AG04450 (cell line): Measurements from ENCODE around the gene MB21D2. TPM values are rescaled to one million over a fixed set of nuclear protein-coding genes. Genes with fewer than 3 reads are reported as not detected.

ENCODE experiments used
- CTCF ChIA-PET: fragments of 300-600, 350-600 bp; formaldehyde crosslinking; extraction: SDS; loops from one replicate; lab custom pipeline; 2022; ENCODE audit warnings: antibody characterized with exemption, inconsistent platforms; lab: Charles Lee
- POLR2A ChIA-PET: fragments of 350-600 bp; formaldehyde crosslinking; extraction: SDS; loops from one replicate; lab custom pipeline; 2021; ENCODE audit warnings: antibody characterized with exemption, inconsistent platforms; lab: Yijun Ruan, JAX
- DNase-seq: peaks from one replicate; pipeline ENCODE4 v3.0.0-alpha.2; 2011; ENCODE audit warnings: low read depth, low spot score
- H3K27ac ChIP-seq: one replicate; pipeline ENCODE4 v1.5.1; 2012; ENCODE audit warnings: low read depth, low read length, control low read depth
- H3K27me3 ChIP-seq: one replicate; pipeline ENCODE4 v1.6.0; 2012; ENCODE audit warnings: low read length; ENCODE audit not compliant: control insufficient read depth, insufficient read depth
- H3K4me3 ChIP-seq: 2 replicates; pipeline ENCODE4 v1.5.1; 2011; ENCODE audit warnings: mild to moderate bottlenecking, low read depth, low read length, control low read depth
- H3K9me3 ChIP-seq: 2 replicates; pipeline ENCODE4 v1.5.1; 2012; ENCODE audit warnings: low read length; ENCODE audit not compliant: control insufficient read depth, insufficient read depth
- polyA plus RNA-seq: library from polyadenylated mRNA; depleted of rRNA; stranded (reverse); fragments of >200 nt; gene quantifications from 2 replicates; pipeline ENCODE4 v1.2.3, GENCODE V29; 2011
- TF ChIP-seq, protein P1 (sequence below): IDR thresholded peaks from 2 replicates; pipeline ENCODE4 v1.5.1; 2011; ENCODE audit warnings: low read depth, low read length, control low read depth, inconsistent platforms

The MB21D2 gene
- polyA plus RNA-seq, 1 experiment = 14.6 TPM

DNA sequence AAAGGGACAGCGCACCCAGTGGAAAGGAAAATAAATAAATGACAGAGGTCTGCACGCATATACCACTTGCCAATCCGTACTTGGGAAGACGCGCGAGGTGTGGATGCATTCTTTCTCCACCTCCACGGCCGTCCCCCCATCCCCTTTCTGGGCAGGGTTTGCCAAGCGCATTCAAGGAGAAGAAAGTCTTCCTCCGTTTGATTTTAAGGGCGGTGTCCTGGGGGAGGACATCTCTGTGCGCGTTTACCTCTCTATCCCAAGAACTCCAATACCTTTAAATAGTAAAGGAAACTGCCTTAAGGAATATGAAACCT, 576 bp upstream of the MB21D2 start:
- no peak for DNase-seq
- peak overlapping the region; percentile 91 for H3K4me3 ChIP-seq
- H3K27ac ChIP-seq = peak overlapping the region; percentile 96
- TF ChIP-seq, protein P1, sequence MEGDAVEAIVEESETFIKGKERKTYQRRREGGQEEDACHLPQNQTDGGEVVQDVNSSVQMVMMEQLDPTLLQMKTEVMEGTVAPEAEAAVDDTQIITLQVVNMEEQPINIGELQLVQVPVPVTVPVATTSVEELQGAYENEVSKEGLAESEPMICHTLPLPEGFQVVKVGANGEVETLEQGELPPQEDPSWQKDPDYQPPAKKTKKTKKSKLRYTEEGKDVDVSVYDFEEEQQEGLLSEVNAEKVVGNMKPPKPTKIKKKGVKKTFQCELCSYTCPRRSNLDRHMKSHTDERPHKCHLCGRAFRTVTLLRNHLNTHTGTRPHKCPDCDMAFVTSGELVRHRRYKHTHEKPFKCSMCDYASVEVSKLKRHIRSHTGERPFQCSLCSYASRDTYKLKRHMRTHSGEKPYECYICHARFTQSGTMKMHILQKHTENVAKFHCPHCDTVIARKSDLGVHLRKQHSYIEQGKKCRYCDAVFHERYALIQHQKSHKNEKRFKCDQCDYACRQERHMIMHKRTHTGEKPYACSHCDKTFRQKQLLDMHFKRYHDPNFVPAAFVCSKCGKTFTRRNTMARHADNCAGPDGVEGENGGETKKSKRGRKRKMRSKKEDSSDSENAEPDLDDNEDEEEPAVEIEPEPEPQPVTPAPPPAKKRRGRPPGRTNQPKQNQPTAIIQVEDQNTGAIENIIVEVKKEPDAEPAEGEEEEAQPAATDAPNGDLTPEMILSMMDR = no peak; the same call in 1 of the 2 replicates
- no peaks in the 10 kb centered on the region for H3K27me3 ChIP-seq
- H3K9me3 ChIP-seq = no peaks in the 10 kb centered on the region; the same call in 1 of the 2 replicates
- CTCF ChIA-PET = interaction anchor here (0.6 to 4.4 kb wide), 7 partner anchors 13 to 105 kb away, joined by 3 to 21 read pairs (median 3); no protein-coding TSS in a partner anchor
- POLR2A ChIA-PET = interaction anchor here (0.7 to 1.3 kb wide), 7 partner anchors 29 to 124 kb away, joined by 3 to 8 read pairs (median 3); no protein-coding TSS in a partner anchor

DNA sequence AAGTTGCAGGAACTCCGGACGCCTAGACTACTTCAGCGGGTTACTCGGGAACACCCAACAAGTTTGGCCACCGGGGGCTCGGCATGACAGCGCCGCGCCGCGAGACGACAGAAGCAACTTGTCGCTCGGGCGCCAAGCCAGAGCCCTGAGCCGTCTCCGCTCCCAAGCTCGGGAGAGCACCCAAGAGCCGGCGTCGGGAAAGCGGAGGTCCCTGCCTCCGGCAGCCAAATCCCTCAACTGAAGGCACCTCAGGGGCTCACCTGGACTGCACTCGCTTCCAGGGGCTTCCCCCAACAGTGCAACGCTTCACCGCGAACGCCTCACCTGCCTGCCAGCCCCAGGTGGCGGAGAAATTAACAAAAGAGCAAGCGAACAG, 640 bp downstream of the MB21D2 start:
- DNase-seq = no peak
- POLR2A ChIA-PET = interaction anchor here (0.7 to 1.5 kb wide), 9 partner anchors 10 to 100 kb away, joined by 3 to 8 read pairs (median 4); no protein-coding TSS in a partner anchor
- H3K9me3 ChIP-seq = no peaks in the 10 kb centered on the region; the same call in 1 of the 2 replicates
- TF ChIP-seq, protein P1 = no peak
- H3K4me3 ChIP-seq = peak overlapping the region; percentile 91
- H3K27ac ChIP-seq = peak overlapping the region; percentile 94
- CTCF ChIA-PET = interaction anchor here (1.0 to 4.4 kb wide), 5 partner anchors 25 to 124 kb away, joined by 3 to 21 read pairs (median 17); no protein-coding TSS in a partner anchor
- H3K27me3 ChIP-seq = no peaks in the 10 kb centered on the region

DNA sequence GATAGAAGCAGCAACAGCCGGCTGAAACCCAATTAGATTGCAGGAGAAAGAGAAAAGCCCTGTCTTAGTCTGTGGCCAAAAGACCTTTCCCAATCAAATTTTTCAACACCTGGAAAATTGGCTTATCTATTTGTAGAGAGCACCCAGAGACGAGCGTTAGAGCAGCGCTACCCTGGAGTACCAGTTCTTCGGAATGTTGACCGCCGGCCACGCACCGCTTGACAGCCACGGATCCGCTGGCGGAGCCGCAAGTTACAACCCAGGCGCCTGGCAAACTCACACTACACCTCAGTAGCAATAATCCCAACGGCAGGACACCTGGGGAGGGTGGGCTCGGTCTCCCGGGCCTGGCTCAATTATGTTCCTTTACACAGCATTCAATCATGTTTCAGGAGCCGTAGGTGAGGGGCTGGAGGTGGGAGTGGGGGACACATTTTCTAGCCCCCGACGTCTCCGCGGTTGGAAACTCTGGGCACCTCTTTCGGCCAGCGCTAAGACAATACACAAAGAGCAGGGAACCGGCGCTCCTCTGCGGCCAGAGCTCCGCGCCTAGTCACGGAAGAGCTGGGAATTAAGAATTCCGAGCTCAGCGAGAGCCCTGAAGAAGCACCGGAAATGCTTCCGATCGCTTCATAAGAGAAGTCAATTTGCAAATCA, 1.2 kb downstream of the MB21D2 start:
- TF ChIP-seq, protein P1 = no peak
- ChIA-PET CTCF (interaction anchor here (3.9 to 4.4 kb wide), 3 partner anchors 100 to 125 kb away, joined by 17 to 21 read pairs (median 20); no protein-coding TSS in a partner anchor), POLR2A (interaction anchor here (0.7 to 1.5 kb wide), 7 partner anchors 10 to 99 kb away, joined by 3 to 6 read pairs (median 4); no protein-coding TSS in a partner anchor)
- no peaks in the 10 kb centered on the region for H3K27me3 ChIP-seq
- H3K9me3 ChIP-seq = no peaks in the 10 kb centered on the region; the same call in 1 of the 2 replicates
- peak overlapping the region; percentile 91 for H3K4me3 ChIP-seq
- peak overlapping the region; percentile 94 for H3K27ac ChIP-seq
- no peak for DNase-seq

DNA sequence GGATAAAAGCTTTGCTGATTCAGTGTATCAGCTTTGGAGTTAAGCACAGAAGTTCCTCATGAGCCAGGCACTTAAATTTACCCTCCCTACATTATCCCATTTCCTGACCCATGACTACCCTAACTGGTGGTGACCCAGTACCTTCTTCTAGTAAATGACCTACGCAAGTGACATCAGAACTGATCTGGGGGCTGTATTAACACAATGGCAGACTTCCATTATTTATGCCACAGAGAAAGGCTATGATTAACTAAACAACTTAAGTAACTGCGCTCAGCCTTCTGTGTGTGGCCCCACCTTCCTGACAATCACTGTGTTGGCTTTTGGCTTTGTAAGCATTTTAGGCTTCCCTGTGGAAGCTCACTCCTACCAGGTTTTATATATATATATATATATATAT, 1.9 kb downstream of the MB21D2 start:
- ChIA-PET POLR2A (interaction anchor here (0.6 kb wide), 2 partner anchors 36 to 1083 kb away, joined by 3 to 6 read pairs; no protein-coding TSS in a partner anchor), CTCF (interaction anchor here (0.7 to 4.4 kb wide), 9 partner anchors 10 to 126 kb away, joined by 3 to 21 read pairs (median 4); no protein-coding TSS in a partner anchor)
- DNase-seq = no peak
- H3K4me3 ChIP-seq = peak overlapping the region; percentile 91
- H3K9me3 ChIP-seq = no peaks in the 10 kb centered on the region; the same call in 1 of the 2 replicates
- no peaks in the 10 kb centered on the region for H3K27me3 ChIP-seq
- TF ChIP-seq, protein P1 = no peak
- H3K27ac ChIP-seq = no peak overlapping the region
